Measurements from ENCODE around the gene CHCHD5. TPM values are rescaled to one million over a fixed set of nuclear protein-coding genes. Genes with fewer than 3 reads are reported as not detected.

The CHCHD5 gene
- total RNA-seq, 1 experiment from 2014 or later = 32.3 TPM

DNA sequence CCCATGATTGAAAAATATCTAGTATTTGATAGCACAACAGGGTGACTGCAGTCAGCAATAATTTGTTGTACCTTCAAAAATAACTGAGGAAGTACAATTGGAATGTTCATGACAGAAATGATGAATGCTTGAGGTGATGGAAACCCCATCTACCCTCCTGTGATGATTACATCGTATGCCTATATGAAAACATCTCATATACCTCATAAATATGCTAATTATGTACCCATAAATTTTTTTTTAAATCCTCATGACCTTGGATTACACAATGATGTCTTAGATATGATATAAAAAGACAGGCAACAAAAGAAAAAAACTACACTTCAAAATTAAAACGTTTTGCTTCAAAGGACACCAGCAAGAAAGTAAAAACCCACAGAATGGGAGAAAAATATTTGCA, 43.5 kb upstream of the CHCHD5 start:
- Histone ChIP-seq H3K27me3 (ENCODE audit: insufficient read depth, low read length) (no peaks in the 10 kb centered on the region), H3K4me2 (ENCODE audit: insufficient read depth, insufficient read length, low read length) (no peak overlapping the region)

More for the DNA sequence above, 43.5 kb upstream of the CHCHD5 start:
- no peaks in the 10 kb centered on the region for H3K79me1 ChIP-seq (ENCODE audit: insufficient read depth, low read depth, low read length, poor library complexity, severe bottlenecking)
- H2AFZ ChIP-seq (ENCODE audit: low read length) = no peak overlapping the region
- Mint-ChIP-seq H3K36me3 (ENCODE audit: insufficient read depth in 1 of 3, low read depth in 3 of 3) (no peaks in the 10 kb centered on the region; a peak in 1 of 7 replicates), H3K4me1 (peaks cover 6 to 8% of the 10 kb centered on the region in 2 experiments; a peak in 3 of 4 replicates), H3K27me3 (ENCODE audit: low read depth) (no peaks in the 10 kb centered on the region; the same call in 1 of the 2 replicates), H3K9me3 (no peaks in the 10 kb centered on the region), H3K4me3 (no peak overlapping the region), H3K27ac (peak overlapping the region in 1 of 3 experiments; percentile 100; a peak in 1 of 7 replicates)
- H3K23me2 ChIP-seq (ENCODE audit: insufficient read length, low read depth, low read length, poor library complexity, severe bottlenecking) = peaks cover 8% of the 10 kb centered on the region
- H3T11ph ChIP-seq (ENCODE audit: low read length) = no peak overlapping the region
- no peak overlapping the region for H2BK20ac ChIP-seq (ENCODE audit: low read depth, low read length, poor library complexity, severe bottlenecking)
- WGBS (ENCODE audit: extremely low coverage, insufficient read length, low lambda C conversion rate) = no CpG with 5 or more reads among the region's 2 CpGs
- no peak overlapping the region for H3K9ac ChIP-seq (ENCODE audit: extremely low read depth, insufficient read length, low read length)
- no peaks in the 10 kb centered on the region for H3K9me3 ChIP-seq (ENCODE audit: control insufficient read depth, low read depth, low read length)
- no peak overlapping the region for H4K8ac ChIP-seq (replicated peaks; ENCODE audit: insufficient read length, low read depth, low read length)
- no peak overlapping the region for H3K18ac ChIP-seq (ENCODE audit: insufficient read length, low read depth, low read length)
- H3K79me2 ChIP-seq (ENCODE audit: insufficient read depth, low read length) = peaks cover 21% of the 10 kb centered on the region
- no peak overlapping the region for H3K23ac ChIP-seq (ENCODE audit: insufficient read length, low read depth, low read length)
- no peak overlapping the region for H4K5ac ChIP-seq (ENCODE audit: insufficient read length, low read depth, low read length)
- no peak overlapping the region for H3K14ac ChIP-seq (ENCODE audit: insufficient read depth, low read length)
- no peaks in the 10 kb centered on the region for H3K4me1 ChIP-seq (ENCODE audit: insufficient read depth, low read length)
- DNase-seq = no peak
- no peak overlapping the region for H3K4ac ChIP-seq (ENCODE audit: low read depth, low read length)
- no peak overlapping the region for H3K56ac ChIP-seq (ENCODE audit: insufficient read length, low read depth, low read length)
- no peak overlapping the region for H4K91ac ChIP-seq (ENCODE audit: insufficient read length, low read depth, low read length)
- no peak overlapping the region for H2BK12ac ChIP-seq (ENCODE audit: insufficient read length, low read depth, low read length)
- H2BK15ac ChIP-seq (ENCODE audit: low read depth, low read length) = no peak overlapping the region
- H2AK5ac ChIP-seq (ENCODE audit: insufficient read length, low read length) = no peak overlapping the region
- TF ChIP-seq, protein P1, sequence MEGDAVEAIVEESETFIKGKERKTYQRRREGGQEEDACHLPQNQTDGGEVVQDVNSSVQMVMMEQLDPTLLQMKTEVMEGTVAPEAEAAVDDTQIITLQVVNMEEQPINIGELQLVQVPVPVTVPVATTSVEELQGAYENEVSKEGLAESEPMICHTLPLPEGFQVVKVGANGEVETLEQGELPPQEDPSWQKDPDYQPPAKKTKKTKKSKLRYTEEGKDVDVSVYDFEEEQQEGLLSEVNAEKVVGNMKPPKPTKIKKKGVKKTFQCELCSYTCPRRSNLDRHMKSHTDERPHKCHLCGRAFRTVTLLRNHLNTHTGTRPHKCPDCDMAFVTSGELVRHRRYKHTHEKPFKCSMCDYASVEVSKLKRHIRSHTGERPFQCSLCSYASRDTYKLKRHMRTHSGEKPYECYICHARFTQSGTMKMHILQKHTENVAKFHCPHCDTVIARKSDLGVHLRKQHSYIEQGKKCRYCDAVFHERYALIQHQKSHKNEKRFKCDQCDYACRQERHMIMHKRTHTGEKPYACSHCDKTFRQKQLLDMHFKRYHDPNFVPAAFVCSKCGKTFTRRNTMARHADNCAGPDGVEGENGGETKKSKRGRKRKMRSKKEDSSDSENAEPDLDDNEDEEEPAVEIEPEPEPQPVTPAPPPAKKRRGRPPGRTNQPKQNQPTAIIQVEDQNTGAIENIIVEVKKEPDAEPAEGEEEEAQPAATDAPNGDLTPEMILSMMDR (conservative IDR thresholded peaks at IDR 0.05) = no peak
- H3K27ac ChIP-seq (ENCODE audit: insufficient read length, low read depth, low read length) = no peak overlapping the region
- no peak overlapping the region for H2BK120ac ChIP-seq (ENCODE audit: low read depth, low read length, poor library complexity, severe bottlenecking)
- H2BK5ac ChIP-seq (ENCODE audit: insufficient read length, low read length) = no peak overlapping the region
- no peaks in the 10 kb centered on the region for H4K20me1 ChIP-seq (ENCODE audit: control insufficient read depth, insufficient read depth, insufficient read length)
